BLaER1 treated with 17β-estradiol and CSF1 and Interleukin-3, amounts not matched to agents 10 nM and 100 nM (cell line): ENCODE data around the gene GJD3.

Experiments used
- H3K27ac ChIP-seq, 11 experiments: shearing (Covaris generic); formaldehyde crosslinking; 2 replicates each; pipeline ENCODE4 v1.8.1; 2022
- H3K27me3 ChIP-seq, 11 experiments: shearing (Covaris generic); formaldehyde crosslinking; 2 replicates each; pipeline ENCODE4 v1.8.1; 2022
- H3K36me3 ChIP-seq, 11 experiments: shearing (Covaris generic); formaldehyde crosslinking; 2 replicates each; pipeline ENCODE4 v1.8.1; 2022
- H3K4me1 ChIP-seq, 10 experiments: shearing (Covaris generic); formaldehyde crosslinking; 2 replicates each; pipeline ENCODE4 v1.8.1; 2022
- H3K4me2 ChIP-seq, 11 experiments: shearing (Covaris generic); formaldehyde crosslinking; 2 replicates each; pipeline ENCODE4 v1.8.1; 2022
- H3K4me3 ChIP-seq, 10 experiments: shearing (Covaris generic); formaldehyde crosslinking; 2 replicates each; pipeline ENCODE4 v1.8.1; 2022
- H3K9ac ChIP-seq, 11 experiments: shearing (Covaris generic); formaldehyde crosslinking; 2 replicates each; pipeline ENCODE4 v1.8.1; 2022
- H3K9me3 ChIP-seq, 11 experiments: shearing (Covaris generic); formaldehyde crosslinking; replicated peaks in 1 of 11; 2 replicates each; pipeline ENCODE4 v1.8.1; 2022
- H4K20me1 ChIP-seq, 11 experiments: shearing (Covaris generic); formaldehyde crosslinking; 2 replicates each; pipeline ENCODE4 v1.8.1; 2022
- Cebpa-rat ChIP-seq, 11 experiments: shearing (Covaris generic); IDR thresholded peaks; 2 replicates each; pipeline ENCODE4 v1.8.1; 2022

Gene GJD3

DNA sequence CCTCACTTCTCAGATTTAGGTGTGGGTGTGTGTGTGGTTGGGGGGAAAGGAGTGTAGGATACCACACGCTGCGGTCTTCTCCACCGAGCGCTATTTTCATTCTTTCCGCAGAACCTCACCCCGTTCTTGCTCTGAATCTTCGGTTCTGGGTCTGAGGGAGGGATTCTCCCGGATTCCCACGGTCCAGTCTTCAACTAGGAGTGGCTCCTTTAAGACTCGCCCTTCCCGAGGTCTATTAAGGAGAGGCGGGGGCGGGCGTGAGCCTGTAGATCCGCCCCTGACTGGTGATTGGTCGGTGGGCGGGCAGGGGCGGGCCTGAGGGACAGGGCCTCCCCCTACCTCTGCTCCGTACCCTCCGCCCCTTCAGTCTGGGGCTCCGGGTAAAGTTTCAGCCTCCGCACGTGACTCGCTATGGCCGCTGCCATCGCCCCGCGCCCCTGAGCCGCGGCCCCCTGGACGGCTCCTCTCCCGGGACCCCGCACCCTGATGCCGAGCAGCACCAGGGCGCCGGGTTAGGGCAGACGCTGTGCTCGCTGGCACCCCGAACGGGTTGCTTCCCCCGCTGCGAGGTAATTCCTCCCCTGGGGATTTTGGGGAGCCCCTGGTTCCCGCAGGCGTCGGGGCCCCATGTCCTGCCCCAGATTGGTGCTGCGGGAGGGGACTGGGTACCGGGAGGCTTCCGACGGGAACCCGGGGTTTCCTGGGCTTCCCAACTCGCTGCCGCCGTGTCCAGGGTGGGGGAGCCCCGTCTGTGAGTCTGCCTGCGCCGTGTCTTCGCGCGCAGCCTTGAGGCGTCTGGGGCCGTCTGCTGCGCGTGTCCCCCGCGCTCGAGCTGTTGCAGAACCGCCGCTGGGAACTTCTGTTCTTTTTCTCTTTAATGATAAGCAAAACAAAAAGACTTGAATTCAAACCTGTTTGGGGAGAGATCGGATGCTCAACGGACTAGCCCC, 46.4 kb downstream of the GJD3 start:
- H4K20me1 ChIP-seq = peaks cover 17 to 55% (median 38%) of the 10 kb centered on the region in 11 experiments; a peak in 20 of 22 replicates
- H3K9me3 ChIP-seq = no peaks in the 10 kb centered on the region
- H3K9ac ChIP-seq = peak overlapping the region; percentile 82 to 92 (median 89)
- peaks cover 0 to 6% (median 0%) of the 10 kb centered on the region in 11 experiments; a peak in 2 of 22 replicates for H3K27me3 ChIP-seq
- H3K4me1 ChIP-seq = peaks cover 72 to 96% (median 90%) of the 10 kb centered on the region in 10 experiments
- no peaks in the 10 kb centered on the region for H3K36me3 ChIP-seq
- peak overlapping the region; percentile 82 to 92 (median 89) for H3K27ac ChIP-seq
- H3K4me3 ChIP-seq = peak overlapping the region; percentile 77 to 100 (median 88)
- TF ChIP-seq Cebpa-rat (IDR thresholded peaks at IDR 0.05) = no peak
- peak overlapping the region; percentile 95 to 100 (median 99) for H3K4me2 ChIP-seq

DNA sequence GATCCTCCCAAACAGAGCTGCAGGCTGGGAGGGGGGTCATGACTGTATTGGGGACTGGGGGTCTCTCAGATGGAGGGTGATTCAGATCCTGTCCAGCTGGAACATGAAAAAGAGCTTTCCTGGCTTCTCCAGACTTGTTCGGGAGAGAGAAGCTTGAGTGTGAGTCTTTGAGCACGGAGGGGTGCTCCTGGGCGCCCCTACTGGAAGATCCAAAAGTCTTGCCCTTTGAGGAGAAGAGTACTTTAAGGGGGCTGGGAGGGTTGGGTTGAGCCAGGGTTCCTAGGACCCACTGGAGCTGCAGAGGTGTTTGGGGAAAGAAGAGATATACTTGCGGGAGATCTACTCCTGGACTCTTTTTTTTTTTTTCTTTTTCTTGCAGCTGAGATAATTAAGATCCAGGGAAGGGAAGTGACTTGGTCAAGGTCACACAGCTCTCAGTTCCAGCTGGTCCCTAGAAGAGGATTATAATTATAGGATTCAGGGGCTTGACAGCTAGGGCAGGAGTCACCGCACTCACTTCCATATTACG, 47.1 kb downstream of the GJD3 start:
- Histone ChIP-seq H3K9me3 (no peaks in the 10 kb centered on the region), H3K27me3 (peaks cover 0 to 6% (median 0%) of the 10 kb centered on the region in 11 experiments; a peak in 2 of 22 replicates), H3K27ac (peak overlapping the region in 10 of 11 experiments; percentile 39 to 91 (median 88); a peak in 18 of 22 replicates), H3K36me3 (no peaks in the 10 kb centered on the region), H3K4me3 (peak overlapping the region; percentile 77 to 100 (median 88); a peak in 19 of 20 replicates), H3K9ac (peak overlapping the region; percentile 82 to 92 (median 89); a peak in 19 of 22 replicates), H3K4me2 (peak overlapping the region; percentile 93 to 100 (median 99)), H3K4me1 (peaks cover 77 to 96% (median 94%) of the 10 kb centered on the region in 10 experiments), H4K20me1 (peaks cover 17 to 48% (median 33%) of the 10 kb centered on the region in 11 experiments; a peak in 20 of 22 replicates)
- TF ChIP-seq Cebpa-rat (IDR thresholded peaks at IDR 0.05) = no peak

DNA sequence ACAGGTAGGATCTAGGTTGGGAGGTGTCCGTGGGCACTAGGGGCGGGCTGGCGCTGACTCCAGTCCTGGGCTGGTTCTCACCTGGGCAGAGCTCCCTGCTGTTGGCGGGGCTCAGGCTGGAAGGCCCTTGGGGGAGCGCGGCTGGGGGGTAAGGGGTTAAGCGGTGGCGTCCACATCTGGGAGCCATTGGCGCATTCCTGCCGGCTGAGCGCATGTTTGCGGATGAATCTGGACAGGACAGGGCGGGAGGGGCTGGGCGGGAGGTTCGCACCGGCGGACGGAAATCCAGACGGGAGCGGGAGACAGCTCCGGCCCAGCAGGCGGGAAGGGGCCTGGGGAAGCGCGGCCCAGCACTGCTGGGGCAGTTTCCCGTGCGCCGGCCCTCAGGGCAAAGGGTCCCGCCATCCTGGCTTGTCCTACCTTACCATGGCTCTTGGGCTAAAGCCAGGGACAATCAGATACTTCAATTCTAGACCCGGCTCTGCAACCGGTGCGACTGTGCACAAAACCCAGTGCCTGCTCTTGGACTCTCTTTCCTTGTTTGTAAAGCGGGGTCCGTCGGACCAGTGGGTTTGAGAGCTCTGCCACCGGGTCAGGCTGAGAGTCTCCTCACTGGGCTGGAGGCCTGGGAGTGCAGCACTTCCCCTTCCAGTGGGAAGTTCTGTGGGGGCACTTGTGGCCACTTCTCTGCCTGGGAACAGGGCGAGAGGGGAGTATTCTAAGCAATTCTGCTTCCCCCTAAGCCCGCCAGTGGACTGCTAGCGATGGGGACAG, 47.8 kb downstream of the GJD3 start:
- Histone ChIP-seq H4K20me1 (peaks cover 16 to 41% (median 27%) of the 10 kb centered on the region in 11 experiments; a peak in 20 of 22 replicates), H3K9ac (peak overlapping the region in 8 of 11 experiments; percentile 0 to 92 (median 42); a peak in 8 of 22 replicates), H3K4me3 (peak overlapping the region in 3 of 10 experiments; percentile 42 to 98 (median 87); a peak in 3 of 20 replicates), H3K9me3 (no peaks in the 10 kb centered on the region), H3K36me3 (no peaks in the 10 kb centered on the region), H3K27ac (peak overlapping the region in 7 of 11 experiments; percentile 21 to 90 (median 40); a peak in 7 of 22 replicates), H3K27me3 (peaks cover 0 to 6% (median 0%) of the 10 kb centered on the region in 11 experiments; a peak in 2 of 22 replicates), H3K4me1 (peaks cover 79 to 96% (median 94%) of the 10 kb centered on the region in 10 experiments), H3K4me2 (peak overlapping the region; percentile 93 to 100 (median 99))
- no peak for TF ChIP-seq Cebpa-rat (IDR thresholded peaks at IDR 0.05)

DNA sequence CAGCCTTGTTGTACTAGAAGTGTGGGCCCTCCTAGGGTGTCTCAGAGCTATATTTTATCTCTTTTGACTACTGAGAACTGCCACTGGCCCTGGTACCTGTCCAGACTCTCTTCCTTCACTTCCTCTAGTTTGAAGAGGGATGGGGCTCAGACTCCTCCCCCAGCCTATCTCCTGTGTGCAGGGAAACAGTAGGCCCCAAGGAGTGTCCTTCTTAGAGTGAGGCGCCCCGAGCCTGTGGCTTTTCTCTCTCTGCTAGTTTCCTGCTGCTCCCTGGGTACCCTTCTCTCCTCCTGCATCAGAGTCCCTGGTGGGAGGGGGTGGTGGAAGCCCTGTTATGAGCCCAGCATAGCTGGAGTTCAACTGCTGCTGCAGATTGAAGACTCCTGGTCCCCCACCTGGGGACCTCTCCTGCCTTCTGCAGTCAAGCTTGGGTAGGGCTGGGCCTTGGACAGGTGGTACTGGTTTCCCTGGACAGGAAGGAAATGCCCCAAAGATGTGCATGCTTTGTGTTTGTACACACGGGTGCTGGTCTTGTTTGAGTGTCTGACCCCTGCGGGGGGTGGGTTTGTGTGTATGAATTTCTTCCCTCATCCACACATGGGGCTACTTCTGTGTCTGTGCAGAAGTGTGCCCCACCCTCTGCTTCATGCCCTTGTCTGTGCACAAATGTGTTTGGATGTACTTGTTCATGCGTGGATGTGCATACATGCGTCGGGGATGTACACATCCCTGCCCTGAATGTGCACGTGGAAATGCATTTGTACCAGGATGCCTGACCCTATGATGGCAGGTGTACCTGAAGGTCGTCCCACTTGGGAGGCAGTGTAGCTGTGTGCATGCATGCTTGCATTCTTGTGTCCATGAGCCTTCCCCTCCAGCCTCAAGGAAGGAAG, 48.6 kb downstream of the GJD3 start:
- TF ChIP-seq Cebpa-rat (IDR thresholded peaks at IDR 0.05) = no peak
- Histone ChIP-seq H3K4me1 (peaks cover 79 to 96% (median 94%) of the 10 kb centered on the region in 10 experiments), H4K20me1 (peaks cover 12 to 33% (median 18%) of the 10 kb centered on the region in 11 experiments; a peak in 20 of 22 replicates), H3K27ac (peak overlapping the region in 9 of 11 experiments; percentile 23 to 66 (median 40); a peak in 15 of 22 replicates), H3K9ac (peak overlapping the region in 6 of 11 experiments; percentile 11 to 26 (median 16); a peak in 5 of 22 replicates), H3K4me3 (peak overlapping the region in 2 of 10 experiments; percentile 23 to 39; a peak in 2 of 20 replicates), H3K36me3 (no peaks in the 10 kb centered on the region), H3K4me2 (peak overlapping the region; percentile 93 to 100 (median 99)), H3K9me3 (no peaks in the 10 kb centered on the region), H3K27me3 (peaks cover 0 to 6% (median 0%) of the 10 kb centered on the region in 11 experiments; a peak in 2 of 22 replicates)

DNA sequence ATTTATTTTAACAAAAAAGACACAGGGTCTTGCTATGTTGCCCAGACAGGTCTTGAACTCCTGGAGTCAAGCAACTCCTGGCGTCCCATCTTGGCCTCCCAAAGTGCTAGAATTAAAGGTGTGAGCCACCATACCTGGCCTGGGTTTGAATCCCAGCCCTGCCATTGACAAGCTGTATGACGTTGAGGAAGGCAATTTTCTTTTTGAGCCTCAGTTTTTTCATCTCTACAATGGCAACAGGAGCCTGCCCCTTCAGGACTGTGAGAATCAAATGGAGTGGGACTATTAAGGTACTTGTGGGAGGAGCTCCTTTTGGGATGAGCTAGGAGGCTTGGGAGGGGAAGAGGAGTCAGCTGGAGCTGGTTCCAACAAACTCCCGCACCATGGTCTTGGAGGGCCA, 49.3 kb downstream of the GJD3 start:
- H3K27ac ChIP-seq = peak overlapping the region in 9 of 11 experiments; percentile 23 to 66 (median 40); a peak in 15 of 22 replicates
- peaks cover 79 to 96% (median 94%) of the 10 kb centered on the region in 10 experiments for H3K4me1 ChIP-seq

DNA sequence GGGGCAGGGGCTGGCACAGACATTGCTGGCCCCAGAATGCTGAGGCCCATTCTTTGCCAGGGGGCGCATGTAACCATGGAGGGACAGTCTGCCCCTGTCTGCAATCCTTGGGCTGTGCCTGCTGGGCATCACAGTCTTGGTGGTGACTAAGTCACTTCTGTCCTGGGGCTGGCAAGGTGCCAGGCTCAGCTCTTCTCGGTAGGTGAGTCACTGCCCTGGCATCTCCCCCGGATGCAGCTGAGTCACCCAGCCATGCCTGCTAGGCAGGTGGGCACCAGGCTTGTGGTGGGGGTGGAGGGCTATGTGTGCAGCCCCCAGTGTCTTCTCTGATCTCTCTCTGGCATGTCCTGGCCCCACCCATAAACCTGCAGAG, 50.0 kb downstream of the GJD3 start:
- Histone ChIP-seq H3K4me2 (peak overlapping the region; percentile 34 to 100 (median 65)), H3K27me3 (peaks cover 0 to 6% (median 0%) of the 10 kb centered on the region in 11 experiments; a peak in 2 of 22 replicates), H3K9me3 (no peaks in the 10 kb centered on the region), H3K27ac (peak overlapping the region in 6 of 11 experiments; percentile 22 to 43 (median 32); a peak in 7 of 22 replicates), H3K4me3 (no peak overlapping the region), H4K20me1 (peaks cover 0 to 20% (median 6%) of the 10 kb centered on the region in 11 experiments; a peak in 14 of 22 replicates), H3K9ac (no peak overlapping the region; a peak in 1 of 22 replicates), H3K36me3 (no peaks in the 10 kb centered on the region), H3K4me1 (peaks cover 80 to 96% (median 94%) of the 10 kb centered on the region in 10 experiments)
- no peak for TF ChIP-seq Cebpa-rat (IDR thresholded peaks at IDR 0.05)

More for the DNA sequence above, 49.3 kb downstream of the GJD3 start:
- Histone ChIP-seq H3K9ac (peak overlapping the region in 6 of 11 experiments; percentile 11 to 26 (median 16); a peak in 4 of 22 replicates), H3K9me3 (no peaks in the 10 kb centered on the region), H3K36me3 (no peaks in the 10 kb centered on the region), H3K4me3 (no peak overlapping the region), H3K4me2 (peak overlapping the region; percentile 93 to 100 (median 99)), H3K27me3 (peaks cover 0 to 6% (median 0%) of the 10 kb centered on the region in 11 experiments; a peak in 2 of 22 replicates), H4K20me1 (peaks cover 5 to 26% (median 11%) of the 10 kb centered on the region in 11 experiments; a peak in 18 of 22 replicates)
- TF ChIP-seq Cebpa-rat (IDR thresholded peaks at IDR 0.05) = no peak
